Skin epidermis (tissue), 12 donors: ENCODE results near the gene TP73.
"Not testable (repeated sequence)": the region's sequence is repeated elsewhere in the genome, so short reads cannot be mapped to it uniquely, and the experiment has no call there.

Experiments
- H3K27ac ChIP-seq, 21 experiments: fragments of 200-600 bp; sonication (generic) in 11 of 21; one replicate each; pipeline ENCODE4 v1.5.0; 2020; ENCODE audit warnings: mild to moderate bottlenecking in 3 of 21, inconsistent platforms in 2 of 21, moderate library complexity in 2 of 21
- H3K4me3 ChIP-seq, 7 experiments: fragments of 200-600 bp; sonication (generic) in 2 of 7; one replicate each; pipeline ENCODE4 v1.5.0; 2020; ENCODE audit warnings: inconsistent platforms in 2 of 7, mild to moderate bottlenecking in 2 of 7, moderate library complexity in 1 of 7

Gene TP73

DNA sequence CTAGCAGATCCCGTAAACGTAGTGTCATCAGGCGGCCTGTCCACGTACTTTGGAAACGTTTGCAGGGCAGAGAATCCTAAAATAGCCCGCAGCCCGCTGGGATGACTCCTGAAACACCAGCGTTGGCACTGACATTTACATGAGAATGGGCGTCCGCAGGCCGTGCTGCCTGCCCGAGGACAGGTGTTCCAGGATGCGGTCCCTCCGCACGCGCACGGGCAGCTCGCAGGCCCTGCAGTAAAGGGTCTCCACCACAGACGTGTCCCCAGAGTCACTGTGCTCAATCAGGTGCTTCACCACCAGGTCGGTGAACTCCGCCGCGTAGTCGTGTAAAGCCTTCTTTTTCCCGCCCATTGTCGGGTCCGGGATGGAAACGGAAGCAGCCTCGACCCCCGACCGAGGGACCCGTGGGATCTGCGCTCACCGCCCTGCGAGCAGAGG lies 94.1 kb downstream of the TP73 start:
- H3K4me3 ChIP-seq, result peak overlapping the region; percentile 52 to 83 (median 66)
- H3K27ac ChIP-seq, result peak overlapping the region in 14 of 21 experiments; percentile 41 to 86 (median 73)

DNA sequence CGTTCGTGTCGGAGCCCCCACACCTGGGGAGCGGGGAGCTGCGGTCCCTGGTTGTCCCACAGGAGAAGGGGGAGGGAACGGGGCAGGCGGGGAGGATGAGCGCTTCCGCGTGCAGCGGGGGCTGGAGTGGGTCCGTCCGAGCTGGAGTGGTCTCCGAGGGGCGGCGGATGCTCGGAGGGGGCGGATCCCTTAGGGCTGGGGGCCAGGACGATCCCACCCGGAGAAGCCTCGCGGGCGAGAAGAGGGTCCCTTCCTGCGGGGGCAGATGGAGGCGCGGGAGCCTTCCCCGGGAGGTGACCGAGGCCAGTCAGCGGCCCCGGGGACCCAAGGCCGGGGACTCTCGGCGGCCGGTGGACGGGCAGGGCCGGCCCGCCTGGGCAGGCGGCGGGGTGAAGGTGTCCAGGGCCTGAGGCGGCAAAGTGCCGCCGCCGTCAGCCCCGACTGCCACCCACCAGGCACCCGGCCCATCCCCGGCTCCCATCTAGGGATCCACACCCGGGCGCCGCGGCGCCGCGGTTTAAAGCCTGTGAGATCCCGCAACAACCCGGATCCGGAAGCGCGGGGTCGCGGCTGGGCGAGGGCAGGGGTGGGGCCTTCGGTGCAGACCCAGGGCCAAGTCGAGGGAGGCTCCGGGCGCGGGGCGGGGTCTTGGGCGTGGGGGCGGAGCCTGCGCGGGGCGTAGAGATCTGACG lies 94.7 kb downstream of the TP73 start:
- Histone ChIP-seq H3K27ac (peak overlapping the region in 19 of 21 experiments; percentile 32 to 86 (median 66)), H3K4me3 (peak overlapping the region; percentile 52 to 83 (median 66))

DNA sequence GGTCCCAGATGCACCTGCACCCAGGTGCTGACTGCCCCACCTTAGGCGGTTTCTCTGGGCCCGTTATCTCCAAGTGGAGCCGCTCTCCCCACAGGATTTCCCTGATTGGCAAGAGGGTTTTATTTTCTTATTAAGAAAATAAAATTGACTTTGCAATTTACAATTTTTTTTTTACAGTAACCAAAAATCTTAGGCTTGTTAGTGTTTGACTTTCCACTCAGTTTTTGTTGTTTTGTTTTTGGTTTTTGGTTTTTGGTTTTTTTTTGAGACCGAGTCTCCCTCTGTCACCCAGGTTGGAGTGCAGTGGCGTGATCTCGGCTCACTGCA lies 95.2 kb downstream of the TP73 start:
- peak overlapping the region; percentile 52 to 83 (median 66) for H3K4me3 ChIP-seq
- H3K27ac ChIP-seq, result peak overlapping the region in 11 of 21 experiments; percentile 41 to 86 (median 66)

DNA sequence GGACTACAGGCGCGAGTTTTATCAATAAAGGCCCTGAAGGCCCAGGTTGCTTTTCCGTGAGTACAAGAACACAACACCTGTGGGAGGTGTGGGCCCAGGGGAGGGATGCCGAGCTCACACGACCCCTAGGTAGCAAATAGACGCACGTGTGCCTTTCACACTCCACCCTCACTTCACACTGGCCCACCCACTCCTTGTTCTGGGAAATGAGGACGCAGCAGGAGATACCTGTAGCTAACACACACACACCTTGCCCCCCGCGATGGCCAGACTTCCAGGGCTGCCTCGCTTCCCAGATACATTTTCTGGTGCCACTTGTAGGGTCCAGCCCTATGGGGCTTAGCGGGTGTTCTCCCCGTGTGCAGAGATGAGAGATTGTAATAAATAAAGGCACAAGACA lies 95.6 kb downstream of the TP73 start:
- H3K4me3 ChIP-seq, result peak overlapping the region in 3 of 7 experiments; percentile 66 to 83 (median 72)
- H3K27ac ChIP-seq, result no peak overlapping the region

DNA sequence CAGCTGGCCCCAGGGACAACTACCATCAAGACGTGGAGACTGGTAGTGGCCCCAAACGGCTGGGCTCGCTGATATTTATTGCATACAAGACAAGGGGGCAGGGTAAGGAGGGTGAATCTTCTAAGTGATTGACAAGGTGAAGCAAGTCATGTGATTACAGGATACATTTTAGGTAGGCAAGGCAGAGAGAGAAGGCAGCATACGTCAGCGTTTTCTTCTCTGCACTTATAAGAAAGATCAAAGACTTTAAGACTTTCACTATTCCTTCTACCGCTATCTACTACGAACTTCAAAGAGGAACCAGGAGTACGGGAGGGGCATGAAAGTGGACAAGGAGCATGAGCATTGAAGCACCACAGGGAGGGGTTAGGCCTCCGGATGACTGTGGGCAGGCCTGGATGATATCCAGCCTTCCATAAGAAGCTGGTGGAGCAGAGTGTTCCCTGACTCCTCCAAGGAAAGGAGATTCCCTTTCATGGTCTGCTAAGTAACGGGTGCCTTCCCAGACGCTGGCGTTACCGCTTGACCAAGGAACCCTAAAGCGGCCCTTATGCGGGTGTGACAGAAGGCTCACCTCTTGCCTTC lies 96.1 kb downstream of the TP73 start:
- H3K27ac ChIP-seq, H3K4me3 ChIP-seq: not testable (repeated sequence)

DNA sequence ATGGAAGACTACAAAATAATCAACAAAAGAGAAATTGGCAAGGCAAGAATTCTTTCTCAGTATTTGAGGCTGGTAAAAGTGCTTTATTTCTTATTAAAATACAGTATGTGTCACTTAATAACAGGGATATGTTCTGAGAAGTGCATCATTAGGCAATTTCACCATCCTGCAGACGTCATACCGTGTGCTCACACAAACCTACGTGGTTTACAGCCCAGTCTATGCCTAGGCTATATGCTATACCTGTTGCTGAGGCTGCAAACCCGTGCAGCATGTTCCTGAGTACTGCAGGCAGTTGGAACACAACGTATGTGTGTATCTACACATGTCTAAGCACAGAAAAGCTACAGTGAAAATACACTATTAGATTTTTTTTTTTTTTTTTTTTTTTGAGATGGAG lies 97.2 kb downstream of the TP73 start:
- H3K27ac ChIP-seq, result no peak overlapping the region

DNA sequence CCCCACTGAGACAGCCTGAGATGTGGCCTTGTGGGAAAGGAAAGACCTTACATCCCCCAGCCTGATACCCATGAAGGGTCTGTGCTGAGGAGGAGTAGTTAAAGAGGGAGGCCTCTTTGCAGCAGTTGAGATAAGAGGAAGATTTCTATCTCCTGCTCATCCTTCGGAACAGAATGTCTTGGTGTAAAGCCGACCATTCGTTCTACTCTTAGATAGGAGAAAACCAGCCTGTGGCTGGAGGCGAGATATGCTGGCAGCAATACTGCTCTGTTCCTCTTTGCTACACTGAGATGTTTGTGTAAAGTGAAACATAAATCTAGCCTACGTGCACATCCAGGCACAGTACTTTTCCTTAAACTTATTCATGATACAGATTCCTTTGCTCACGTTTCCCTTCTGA lies 98.4 kb downstream of the TP73 start:
- no peak overlapping the region for H3K4me3 ChIP-seq
- no peak overlapping the region for H3K27ac ChIP-seq

More for the DNA sequence above, 97.2 kb downstream of the TP73 start:
- H3K4me3 ChIP-seq, result no peak overlapping the region

DNA sequence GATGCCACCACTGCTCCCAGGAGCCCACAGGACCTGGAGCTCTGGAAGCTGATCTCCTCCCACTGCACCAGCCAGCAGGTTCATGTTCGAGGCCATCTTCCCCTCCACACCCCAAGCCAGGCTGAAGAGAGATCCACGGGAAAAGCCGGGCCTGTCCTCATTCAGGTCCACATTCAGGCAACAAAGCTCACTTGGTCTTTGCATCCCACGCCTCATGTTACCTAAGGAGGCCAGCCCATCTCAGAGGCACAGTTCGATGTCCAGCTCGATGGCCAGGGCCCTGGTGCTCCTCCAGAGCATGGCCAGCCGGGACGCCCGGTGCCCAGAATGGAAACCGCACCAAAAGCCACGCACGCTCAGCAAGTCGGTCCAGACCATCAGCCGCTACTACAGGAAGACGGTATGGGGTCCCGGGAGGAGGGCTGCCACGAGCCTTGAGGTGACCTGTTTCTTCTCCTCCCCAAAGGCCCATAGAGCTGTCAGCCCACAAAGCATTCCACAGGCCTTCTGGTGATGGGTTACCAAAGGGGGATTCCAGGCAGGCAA lies 100.2 kb downstream of the TP73 start, which contains the start of gene CCDC27:
Gene CCDC27, plus strand, starts transcription at position 51 of the 546 bp plus-strand sequence. Its CDS starts 32 bp downstream, at position 83.
- Histone ChIP-seq H3K4me3 (no peak within 1 kb of the TSS), H3K27ac (no peak within 1 kb of the TSS)

DNA sequence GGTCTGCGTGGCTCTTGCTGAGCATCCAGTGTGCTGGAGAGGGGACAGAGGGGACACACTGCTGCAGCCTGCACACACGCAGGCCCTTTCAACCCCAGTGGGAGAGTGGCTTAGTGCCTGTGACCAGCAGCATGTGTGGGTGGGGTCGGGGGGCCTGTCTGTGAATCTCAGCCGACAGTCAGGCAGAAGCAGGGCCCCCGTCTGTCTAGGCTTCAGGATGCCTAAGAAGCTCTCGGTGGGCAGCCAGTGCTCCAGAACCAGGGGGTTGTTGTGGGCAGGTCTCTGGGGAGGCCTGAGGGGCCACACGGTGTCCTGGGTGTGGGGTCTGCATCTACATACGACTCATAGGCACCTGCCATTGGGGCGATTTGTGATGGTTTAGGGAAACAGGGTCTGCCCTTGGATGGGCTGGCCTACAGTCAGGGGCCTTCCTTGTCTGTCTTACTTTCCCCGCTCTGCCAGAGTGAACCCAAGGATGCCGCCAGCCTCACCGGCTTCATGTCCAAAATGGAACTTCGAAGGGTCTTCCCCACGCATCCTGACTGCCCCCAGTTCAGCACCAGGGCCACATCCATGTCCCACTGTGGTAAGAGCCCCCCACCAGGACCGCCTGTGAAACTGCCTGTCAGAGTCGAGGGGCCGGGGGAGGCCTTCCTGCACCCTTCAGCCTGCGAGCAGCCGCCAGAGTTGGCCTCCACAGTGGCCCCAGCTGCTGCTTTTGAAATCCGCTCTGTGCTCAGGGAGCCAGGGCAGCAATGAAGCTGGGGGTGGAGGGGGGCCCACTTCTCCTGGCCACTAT lies 101.5 kb downstream of the TP73 start:
- no peak overlapping the region for H3K27ac ChIP-seq
- H3K4me3 ChIP-seq, result no peak overlapping the region

DNA sequence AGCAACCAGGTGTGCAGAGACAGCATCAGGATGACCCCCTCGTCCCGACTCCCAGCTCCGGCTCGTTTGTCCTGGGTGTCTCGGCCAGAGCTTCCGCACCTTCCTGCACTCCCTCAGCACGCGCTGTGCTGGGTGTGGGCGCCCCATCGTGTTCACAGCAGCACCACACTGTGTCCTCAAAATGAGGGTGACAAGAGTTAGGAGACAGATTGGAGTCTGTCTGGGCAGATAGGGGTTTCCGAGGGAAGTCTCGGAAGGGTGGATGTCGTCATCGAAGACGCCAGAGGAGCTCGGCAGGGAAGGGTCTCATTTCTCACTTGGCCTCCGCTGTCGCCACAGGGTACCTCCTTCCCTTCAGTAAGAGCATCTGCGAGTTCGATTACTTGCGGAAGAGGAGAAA lies 104.1 kb downstream of the TP73 start:
- no peak overlapping the region for H3K27ac ChIP-seq
- H3K4me3 ChIP-seq, result no peak overlapping the region

DNA sequence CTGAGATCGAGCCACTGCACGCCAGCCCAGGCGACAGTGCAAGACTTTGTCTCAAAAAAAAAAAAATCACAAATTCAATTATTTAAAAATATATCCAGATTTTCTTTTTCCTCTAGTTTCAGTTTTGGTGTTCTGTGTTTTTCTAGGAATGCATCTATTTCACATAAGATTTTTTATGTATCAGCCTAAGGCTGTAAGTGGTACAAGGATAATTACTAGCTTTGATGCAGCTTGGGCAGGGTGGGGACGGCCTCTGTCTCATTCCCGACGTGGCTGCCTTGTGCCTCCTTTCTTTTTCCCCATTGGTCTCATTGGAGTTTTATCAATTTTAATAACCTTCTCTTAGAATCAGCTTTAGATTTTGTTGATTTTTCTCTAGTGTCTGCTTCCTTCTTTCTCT lies 106.8 kb downstream of the TP73 start:
- no peak overlapping the region for H3K4me3 ChIP-seq
- no peak overlapping the region for H3K27ac ChIP-seq

DNA sequence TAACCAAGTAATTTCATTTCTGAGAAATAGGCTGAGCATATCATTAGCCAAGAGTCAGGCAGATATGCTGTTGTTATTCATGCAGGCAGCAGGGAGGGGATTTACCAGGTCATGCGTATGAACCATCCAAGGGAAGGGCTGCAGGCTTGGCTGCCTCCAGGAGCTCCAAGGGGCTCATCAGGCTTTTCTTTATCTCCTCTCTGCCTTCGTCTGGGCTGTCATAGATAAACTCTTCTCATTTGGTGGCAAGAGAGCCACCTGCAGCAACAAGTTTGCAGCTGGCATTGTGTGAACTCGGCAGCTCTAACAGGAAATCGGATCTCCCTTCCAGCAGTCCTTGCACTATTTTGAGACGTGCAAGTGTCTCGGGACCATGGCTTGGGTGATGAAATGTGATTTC lies 107.5 kb downstream of the TP73 start:
- H3K27ac ChIP-seq, result no peak overlapping the region

DNA sequence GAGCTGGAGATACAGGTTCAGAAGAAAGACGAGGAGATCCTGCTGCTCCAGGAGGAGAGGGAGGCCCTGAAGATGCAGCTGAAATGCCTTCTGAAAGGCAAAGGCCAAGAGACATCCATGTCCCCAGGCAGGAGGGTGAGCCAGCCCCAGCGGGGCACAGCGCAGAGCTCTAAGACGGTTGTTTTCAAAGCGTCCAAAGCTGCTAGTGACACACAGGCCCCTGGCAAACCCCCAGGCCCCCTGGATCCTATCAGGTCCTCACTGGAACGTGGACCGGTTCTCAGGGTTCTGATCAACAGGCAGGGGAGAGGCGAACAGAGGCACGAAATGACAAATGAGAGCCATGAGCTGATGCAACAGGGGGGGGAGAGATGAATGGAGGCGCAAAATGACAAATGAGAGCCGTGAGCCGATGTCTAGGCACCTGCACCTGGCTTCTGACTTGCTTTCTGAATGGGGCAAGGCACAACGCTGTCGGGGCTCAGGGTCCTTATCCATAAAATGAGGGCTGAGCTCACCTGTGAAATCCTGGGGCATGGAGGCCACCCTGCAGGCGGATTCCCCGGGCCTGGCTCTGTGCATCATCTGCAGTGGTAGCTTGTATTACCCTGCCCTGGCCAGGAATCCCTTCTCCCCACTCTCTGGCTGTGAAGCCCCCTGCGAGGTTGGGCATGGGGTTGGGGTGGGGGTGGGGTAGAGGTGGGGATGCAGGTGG lies 109.1 kb downstream of the TP73 start:
- no peak overlapping the region for H3K27ac ChIP-seq
- no peak overlapping the region for H3K4me3 ChIP-seq

More for the DNA sequence above, 107.5 kb downstream of the TP73 start:
- H3K4me3 ChIP-seq, result no peak overlapping the region

DNA sequence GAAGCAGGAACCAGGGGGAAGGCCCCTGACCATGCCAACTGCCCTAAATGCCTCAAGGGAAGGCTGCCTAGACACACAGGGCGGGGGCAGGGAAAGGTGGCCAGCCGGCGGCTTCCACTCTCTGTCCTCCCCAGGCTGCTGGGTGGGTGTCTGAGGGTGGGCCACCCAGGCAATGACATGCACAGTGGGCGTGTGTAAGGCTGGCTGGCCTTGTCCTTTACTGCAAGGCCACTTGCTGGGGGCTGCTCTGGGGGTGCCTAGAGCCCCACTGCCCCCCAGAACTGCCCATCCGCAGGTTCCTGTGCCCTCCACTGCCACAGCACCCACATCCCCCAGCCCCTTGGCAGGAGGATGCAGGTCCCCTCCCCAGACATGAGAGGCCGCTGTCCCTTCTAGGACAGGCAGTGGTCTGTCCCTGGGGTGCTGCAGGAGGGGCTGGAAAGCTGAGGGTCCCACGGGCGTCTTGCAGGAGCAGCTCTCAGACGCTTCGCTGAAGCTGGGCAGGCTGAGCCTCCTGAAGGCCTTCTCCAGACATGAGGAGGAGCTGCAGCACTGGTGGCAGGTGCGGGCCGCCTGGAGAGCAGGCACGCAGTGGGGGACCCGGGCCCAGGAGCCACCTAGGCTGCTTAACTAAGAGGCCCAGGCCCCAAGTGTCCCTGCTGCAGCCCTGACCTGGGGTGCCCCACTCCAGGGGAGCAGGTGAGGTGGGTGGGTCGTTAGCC lies 110.0 kb downstream of the TP73 start:
- Histone ChIP-seq H3K4me3 (no peak overlapping the region), H3K27ac (no peak overlapping the region)

DNA sequence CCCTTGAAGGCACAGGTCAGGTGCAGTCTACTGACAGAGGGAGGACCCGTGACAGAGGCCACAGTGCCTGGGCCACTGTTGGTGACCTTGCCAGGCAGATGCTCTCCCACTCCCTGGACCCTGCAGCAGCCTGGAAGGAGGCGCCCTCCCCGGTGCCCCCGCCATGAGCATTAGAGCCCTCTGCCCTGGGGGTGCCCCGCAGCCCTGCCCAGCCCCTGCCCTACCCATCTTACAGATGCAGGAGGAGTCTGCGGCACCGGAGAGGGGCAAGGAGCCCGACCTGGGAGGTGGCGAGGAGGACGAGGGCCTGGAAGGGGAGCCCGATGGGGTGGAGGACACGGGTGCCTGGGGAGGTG lies 110.5 kb downstream of the TP73 start:
- Histone ChIP-seq H3K4me3 (no peak overlapping the region), H3K27ac (no peak overlapping the region)

DNA sequence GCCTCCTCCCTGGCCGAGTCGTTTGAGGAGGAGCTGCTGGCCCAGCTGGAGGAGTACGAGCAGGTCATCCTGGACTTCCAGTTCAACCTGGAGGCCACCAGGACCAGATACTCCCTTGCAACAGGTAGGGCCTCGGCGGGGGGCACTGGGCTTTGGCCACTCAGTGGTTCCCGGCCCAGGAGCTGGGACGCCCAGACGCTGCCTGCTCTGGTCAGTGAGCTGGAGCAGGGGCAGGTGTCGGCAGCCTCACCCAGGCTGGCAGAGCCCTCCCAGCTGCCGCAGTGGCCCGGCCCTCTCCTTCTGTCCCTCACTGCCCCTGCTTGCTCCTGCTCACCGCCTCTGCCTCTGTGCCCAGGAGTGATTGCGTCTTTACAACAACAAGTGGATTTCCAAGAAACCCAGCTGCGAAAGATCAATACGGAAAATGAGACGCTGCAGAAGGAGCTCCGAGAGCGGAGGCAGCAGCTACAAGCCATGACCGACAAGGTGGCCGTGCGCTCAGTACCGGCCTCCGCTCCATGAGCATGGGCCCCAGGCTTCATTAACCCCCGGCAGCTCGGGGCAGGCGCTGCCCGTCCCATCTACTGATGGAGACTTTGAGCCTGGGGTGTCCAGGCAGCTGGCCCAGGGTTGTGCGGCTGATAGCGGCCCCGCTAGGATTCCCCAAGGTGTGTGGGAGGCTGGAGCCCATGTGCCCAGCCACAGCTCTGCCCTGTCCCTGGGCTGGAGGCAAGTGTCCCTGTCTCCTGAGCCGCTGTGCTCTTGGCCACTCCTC lies 111.2 kb downstream of the TP73 start:
- Histone ChIP-seq H3K27ac (no peak overlapping the region), H3K4me3 (no peak overlapping the region)

DNA sequence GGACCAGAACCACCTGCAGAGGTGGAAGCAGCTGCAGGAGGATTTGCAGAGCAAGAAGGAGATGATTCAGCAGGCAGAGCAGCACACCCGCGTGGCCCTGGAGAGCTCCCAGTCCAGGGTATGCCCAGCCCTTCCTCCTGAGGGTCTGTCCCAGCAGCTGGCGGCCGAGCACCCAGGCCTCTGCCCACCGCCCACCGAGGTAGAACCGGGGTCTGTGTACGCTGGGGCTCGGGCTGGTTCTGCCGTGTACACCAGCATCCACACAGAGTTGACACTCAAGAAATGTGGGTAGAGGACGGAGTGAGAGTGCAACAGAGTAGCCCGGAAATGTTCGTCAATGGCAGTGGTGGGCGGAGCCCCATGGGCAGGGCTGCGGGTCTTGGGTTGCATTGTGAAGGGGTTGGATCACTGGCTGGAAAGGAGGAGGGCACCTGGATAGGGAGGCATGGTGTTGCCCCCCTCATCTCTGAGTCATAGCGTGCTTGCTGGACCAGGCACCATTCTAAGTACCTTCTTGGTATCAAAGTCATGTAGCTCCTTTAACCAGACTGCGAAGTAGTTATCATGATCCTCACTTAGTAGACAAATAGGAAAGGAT lies 115.1 kb downstream of the TP73 start:
- H3K27ac ChIP-seq, result no peak overlapping the region
- no peak overlapping the region for H3K4me3 ChIP-seq

DNA sequence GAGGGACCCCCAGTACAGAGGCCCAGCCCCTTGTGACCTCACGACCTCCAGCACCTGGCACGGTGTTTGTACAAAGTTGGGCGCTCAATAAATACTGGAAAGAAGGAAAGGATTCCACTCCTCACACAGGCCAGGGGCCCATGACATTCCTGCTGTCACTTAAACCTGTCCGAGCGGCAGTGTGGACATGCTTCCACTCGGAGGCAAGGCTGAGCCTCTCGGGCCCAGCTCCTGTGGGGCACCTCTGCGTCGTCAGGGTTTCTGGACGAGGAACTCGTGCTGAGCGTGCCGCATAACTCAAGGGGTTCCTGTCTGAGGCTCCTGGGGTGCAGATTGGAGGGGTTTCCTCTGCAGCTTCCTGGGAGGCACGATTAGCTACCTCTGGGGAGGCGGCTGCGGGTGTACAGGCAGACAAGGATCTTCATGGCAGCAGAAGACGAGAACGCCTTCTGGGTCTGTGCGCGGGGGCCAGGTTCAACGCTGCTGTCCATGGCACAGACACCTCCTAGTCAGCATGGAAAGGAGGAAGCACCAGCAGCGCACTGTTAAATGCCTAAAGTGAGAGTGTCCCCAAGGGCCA lies 116.6 kb downstream of the TP73 start:
- Histone ChIP-seq H3K4me3 (no peak overlapping the region), H3K27ac (no peak overlapping the region)
